Subcutaneous adipose tissue (tissue), 4 donors: ENCODE measurements around the gene ERCC2. TPM values are rescaled to one million over a fixed set of nuclear protein-coding genes. Genes with fewer than 3 reads are reported as not detected.

Experiments
- total RNA-seq, 4 donors: library from RNA; depleted of rRNA; stranded (reverse); fragments of >200 nt; gene quantifications; one replicate each; pipeline ENCODE4 v1.1.0, GENCODE V29; 2016
- TF ChIP-seq, protein P1 (sequence below): fragments of 450-650 bp; IDR thresholded peaks from one replicate; pipeline ENCODE4 v1.5.1; 2016; ENCODE audit warnings: low read depth, mild to moderate bottlenecking, control low read depth, antibody characterized with exemption, moderate library complexity

ERCC2 gene
- total RNA-seq, 4 donors from 2014 or later = 3.3 to 18.1 (median 8.0) TPM

DNA sequence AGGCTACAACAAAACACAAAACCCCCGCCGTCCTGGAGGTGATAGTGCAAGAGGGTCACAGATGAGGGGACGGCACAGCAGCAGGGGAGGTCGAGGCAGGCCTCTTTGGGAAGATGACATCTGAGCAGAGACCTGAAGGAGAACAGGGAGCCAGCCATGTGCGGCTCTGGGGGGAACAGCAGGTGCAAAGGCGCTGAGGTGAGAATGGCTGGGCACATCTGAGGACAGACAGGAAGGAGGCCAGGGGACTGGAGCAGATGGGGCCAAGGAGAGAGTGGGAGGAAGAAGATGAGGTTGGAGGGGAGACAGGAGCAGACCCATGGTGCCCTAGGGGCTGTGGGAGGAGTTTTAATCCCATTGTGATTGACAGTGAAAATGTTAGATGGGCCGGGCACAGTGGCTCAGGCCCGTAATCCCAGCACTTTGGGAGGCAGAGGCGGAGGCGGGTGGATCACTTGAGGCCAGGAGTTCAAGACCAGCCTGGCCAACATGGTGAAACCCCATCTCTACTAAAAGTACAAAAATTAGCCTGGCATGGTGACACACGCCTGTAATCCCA, 45.9 kb downstream of the ERCC2 start:
- TF ChIP-seq, protein P1, sequence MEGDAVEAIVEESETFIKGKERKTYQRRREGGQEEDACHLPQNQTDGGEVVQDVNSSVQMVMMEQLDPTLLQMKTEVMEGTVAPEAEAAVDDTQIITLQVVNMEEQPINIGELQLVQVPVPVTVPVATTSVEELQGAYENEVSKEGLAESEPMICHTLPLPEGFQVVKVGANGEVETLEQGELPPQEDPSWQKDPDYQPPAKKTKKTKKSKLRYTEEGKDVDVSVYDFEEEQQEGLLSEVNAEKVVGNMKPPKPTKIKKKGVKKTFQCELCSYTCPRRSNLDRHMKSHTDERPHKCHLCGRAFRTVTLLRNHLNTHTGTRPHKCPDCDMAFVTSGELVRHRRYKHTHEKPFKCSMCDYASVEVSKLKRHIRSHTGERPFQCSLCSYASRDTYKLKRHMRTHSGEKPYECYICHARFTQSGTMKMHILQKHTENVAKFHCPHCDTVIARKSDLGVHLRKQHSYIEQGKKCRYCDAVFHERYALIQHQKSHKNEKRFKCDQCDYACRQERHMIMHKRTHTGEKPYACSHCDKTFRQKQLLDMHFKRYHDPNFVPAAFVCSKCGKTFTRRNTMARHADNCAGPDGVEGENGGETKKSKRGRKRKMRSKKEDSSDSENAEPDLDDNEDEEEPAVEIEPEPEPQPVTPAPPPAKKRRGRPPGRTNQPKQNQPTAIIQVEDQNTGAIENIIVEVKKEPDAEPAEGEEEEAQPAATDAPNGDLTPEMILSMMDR = no peak

DNA sequence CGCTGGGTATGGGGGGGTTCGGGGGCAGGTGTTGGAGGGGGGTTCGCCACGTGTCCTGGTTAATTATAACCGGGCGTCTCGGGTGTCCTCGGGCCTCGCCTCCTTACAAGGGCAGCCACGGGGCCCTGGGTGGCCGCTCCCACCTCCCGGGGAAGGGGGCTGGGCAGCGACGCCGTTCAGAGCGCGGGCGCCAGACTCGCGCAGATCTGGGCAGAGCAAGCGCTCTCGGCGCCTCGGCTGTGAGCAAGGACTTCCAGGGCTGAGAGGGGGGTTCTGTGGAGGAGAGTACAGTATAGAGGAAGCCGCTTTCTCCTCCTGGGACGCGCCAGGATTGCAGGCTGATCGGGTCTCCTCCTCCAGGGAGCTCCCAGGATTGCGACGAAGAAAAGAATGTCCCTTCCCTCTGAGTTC, 46.7 kb downstream of the ERCC2 start:
- TF ChIP-seq, protein P1 = no peak

DNA sequence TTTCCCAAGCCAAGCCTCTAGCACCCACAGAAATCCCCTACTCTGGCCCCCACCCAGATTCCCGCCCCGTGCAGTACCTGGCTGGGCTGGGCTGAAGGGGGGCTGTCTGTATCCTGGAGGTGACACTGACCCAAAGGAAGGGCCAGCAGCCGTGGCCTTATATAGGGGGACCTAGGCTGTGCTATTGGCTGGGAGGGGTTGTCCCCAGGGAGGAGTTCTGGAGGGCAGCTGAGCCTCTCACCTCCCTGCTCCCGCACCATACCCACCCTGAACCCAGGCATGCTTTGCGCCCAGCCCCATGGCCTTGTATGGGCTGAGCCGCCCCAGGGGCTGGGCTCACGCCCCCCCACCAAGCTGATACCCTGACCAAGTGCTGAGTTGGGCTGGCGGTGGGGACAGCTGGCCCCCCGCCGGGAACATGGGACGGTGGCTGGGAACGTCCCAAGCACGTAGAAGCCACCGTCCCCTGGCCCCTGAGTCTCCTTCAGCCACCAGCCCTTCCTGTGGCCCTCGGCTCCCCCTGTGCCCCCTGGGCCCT, 47.6 kb downstream of the ERCC2 start, which contains the start of gene CKM:
TSS of gene CKM (minus strand) at position 132 of the 538 bp plus-strand sequence. CDS start 3,162 bp downstream, outside the sequence.
- TF ChIP-seq, protein P1 = no peak

DNA sequence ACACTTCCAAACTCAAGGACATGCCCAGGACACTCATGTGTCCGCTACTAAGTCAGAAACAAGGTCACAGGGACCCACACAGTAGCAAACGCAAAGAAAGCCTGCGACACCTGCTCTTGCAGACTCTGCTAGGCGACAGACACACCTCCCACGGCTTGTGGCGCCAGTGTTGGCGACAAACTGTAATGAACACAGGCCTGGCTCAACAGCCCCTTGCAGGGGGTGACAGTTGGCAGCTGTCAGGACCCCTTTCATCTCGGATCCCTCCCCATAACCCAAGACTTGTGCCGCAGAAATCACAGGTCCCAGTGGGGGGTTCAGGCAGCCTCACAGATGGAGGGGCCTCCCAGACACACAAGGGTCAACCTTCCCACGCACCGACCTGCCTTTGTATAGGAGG, 48.1 kb downstream of the ERCC2 start:
- TF ChIP-seq, protein P1 = no peak

DNA sequence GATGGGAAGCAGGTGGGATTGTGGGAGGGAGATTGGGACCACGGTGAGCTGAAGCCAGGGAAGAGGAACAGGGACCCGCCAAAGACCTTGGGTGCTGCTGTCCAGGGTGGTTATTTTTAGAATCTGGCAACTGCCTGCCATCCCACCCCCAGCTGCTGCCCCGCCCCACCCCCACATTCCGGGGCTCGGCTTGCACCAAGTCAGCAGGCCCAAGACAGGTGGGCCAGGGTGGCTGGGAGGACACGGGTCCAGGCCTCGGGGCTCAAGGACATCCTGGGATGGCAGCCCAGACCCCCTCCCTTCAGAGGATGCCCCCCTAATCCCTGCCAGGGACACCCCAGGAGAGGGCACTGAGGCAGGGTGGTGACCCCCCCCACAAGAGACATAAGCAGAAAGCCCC, 48.5 kb downstream of the ERCC2 start:
- TF ChIP-seq, protein P1 = no peak

DNA sequence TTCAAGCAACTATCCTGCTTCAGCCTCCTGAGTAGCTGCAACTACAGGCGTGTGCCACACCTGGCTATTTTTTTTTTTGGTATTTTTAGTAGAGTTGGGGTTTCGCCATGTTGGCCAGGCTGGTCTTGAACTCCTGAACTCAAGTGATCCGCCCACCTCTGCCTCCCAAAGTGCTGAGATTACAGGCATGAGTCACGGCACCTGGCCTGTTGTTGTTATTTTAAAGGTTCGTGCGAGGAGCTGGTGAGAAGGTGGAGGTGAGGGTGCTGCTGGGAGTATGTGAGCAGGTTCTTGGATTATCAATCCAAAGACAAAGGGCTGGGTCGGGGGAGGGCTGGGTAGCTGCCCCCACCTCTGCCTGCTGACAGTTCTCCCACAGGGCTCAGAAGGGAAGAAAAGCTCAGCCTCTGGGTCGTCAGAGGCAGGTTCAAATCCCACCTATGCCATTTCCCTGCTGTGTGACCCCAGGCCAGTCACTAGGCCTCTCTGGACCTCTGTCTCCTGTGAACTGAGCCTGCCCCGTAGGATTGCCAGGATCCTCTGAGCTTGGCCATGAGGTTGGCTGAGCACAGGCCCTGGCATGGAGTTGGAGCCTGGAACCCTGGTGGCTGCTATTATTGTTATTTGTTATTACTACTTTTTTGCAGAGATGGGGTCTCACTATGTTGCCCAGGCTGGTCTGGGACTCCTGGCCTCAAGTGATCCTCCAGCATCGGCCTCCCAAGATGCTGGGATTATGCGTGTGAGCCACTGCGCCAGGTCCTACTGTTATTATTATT, 49.2 kb downstream of the ERCC2 start:
- TF ChIP-seq, protein P1 = no peak

DNA sequence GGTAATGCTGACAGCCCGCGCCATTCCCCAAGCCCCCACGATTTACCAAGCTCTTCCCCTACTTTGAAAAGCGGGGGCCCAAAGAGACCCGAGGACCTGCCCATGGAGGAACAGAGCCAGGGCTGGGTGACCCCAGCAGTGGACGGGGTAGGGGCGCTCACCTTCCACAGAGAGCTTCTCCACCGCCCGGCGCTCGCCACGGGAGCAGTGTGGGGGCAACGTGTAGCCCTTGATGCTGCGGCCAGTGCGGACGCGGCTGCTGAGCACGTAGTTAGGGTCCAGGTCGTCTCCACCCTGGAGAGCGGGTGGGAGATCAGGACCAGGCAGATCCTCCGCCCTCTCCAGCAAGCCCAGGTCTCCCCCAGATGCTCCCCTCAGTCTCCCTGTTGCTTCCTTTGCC, 55.1 kb downstream of the ERCC2 start:
- TF ChIP-seq, protein P1 = no peak
